HL-60/S4 (cell line): ENCODE measurements around the gene OXGR1.

Experiments
- in situ Hi-C: fragments of 300-500 bp; cut with MboI; formaldehyde crosslinking; loops from 2 replicates; pipeline ENCODE4 v1.14.3; 2022; ENCODE audit warnings: low sequenced_read_pairs

Gene OXGR1

DNA sequence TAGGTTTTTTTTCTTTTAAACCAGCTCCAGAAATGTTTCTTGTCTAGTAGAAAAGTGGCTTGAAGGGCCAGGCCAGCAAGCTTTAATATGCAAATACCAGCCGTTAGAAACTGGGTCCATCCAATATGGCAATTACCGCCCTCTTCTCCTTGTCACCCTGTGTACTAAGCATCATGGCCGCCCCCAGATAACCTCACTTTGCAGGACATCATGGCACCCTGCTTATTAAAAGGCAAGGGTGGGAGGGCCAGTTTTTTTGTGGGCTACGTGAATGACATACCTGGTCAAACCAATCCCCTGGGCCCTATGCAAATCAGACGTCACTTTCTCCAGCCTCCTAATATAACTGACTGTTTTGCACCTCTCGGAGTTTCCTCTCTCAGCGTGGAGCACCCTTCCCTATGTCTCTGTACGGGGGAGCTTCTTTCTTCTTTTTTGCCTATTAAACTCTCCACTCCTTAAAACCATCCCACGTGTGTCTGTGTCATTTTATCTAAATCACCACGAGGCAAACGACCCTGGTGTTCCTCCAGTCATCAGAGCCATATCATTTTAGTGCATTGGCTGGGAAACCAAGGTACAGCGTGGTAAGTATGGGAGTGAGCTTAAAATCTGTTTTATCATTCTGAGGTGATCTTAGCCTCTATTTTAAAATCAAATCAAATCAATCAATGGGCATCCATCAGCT lies 27.7 kb downstream of the OXGR1 start:
- in situ Hi-C loops: loop anchor here (25.0 kb wide), 1 partner anchor 1354 kb away; no protein-coding TSS in a partner anchor

- in situ Hi-C loops: loop anchor here (25.0 kb wide), 1 partner anchor 1352 kb away; no protein-coding TSS in a partner anchor
Observed at GRCh38 chr13:96963786-96964475, 30.3 kb downstream of the OXGR1 start.

GRCh38 chr13:96960379-96960778 lies 33.9 kb downstream of the OXGR1 start:
- in situ Hi-C loops: loop anchor here (25.0 kb wide), 1 partner anchor 1348 kb away; no protein-coding TSS in a partner anchor

GRCh38 chr13:96958286-96958891 lies 35.9 kb downstream of the OXGR1 start:
- in situ Hi-C loops: loop anchor here (25.0 kb wide), 1 partner anchor 1346 kb away; no protein-coding TSS in a partner anchor

- in situ Hi-C loops: loop anchor here (25.0 kb wide), 1 partner anchor 1340 kb away; no protein-coding TSS in a partner anchor
Observed at GRCh38 chr13:96952595-96952994, 41.7 kb downstream of the OXGR1 start.

DNA sequence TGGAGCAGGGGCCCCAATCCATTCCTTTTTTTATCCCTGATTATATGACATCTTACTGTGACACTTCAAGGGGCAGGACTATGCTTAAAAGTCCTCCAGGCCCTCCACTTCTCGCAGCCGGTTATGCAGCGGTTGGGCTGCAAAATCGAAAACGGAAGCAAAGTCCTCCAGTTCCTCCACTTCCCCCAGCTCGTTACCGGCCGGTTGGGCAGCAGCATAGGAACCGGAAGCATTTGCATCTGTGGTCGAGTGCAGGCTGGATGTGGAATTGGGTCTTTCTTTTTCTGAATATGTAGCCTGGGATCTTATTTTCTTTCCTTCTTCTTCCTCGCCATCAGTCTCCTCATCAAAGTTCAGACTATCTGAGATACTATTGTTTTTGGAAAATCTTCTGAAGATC lies 46.1 kb downstream of the OXGR1 start:
- in situ Hi-C loops: no loop called here

- in situ Hi-C loops: no loop called here
Observed at GRCh38 chr13:96947343-96947910, 46.8 kb downstream of the OXGR1 start.

DNA sequence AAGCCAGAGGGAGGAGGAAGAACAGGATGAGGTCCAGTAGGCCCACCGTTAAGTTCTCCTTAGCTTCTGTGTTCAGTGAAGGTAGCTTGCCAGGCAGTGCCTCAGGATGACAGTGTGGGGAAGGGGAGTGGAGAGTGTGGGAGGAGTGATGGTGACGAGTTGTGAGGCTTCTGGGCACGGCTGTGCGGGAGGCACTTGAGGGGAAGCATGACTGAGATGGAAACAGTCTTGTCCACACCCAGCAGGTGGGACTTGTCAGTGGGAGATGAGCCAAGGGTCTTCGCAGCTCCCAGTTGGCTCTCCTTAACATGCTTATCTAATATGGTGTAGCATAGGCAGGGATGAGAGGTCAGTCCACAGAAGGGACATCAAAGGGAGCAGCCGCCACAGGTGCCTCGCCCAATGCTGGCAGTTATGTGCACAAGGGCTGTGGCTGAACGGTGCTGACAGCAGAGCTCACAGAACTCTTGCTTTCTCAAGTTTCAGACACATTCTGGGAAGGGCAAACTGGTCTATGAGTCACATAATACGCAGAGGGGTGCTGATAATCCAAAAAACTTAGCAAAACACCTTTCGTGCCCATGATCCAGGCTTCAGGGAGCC lies 47.5 kb downstream of the OXGR1 start:
- in situ Hi-C loops: no loop called here

GRCh38 chr13:96940961-96941360 lies 53.3 kb downstream of the OXGR1 start:
- in situ Hi-C loops: no loop called here

GRCh38 chr13:96935901-96936300 lies 58.4 kb downstream of the OXGR1 start:
- in situ Hi-C loops: no loop called here
